K562 (cell line): ENCODE measurements around the gene CDNF.

Experiments
- ELK1 ChIP-seq: sonication (generic); formaldehyde crosslinking; IDR thresholded peaks from 2 replicates; pipeline ENCODE4 v1.8.1; 2022; ENCODE audit warnings: missing genetic modification reagents
- POLR2A ChIP-seq: fragments of 450-650 bp; conservative IDR thresholded peaks from 2 replicates; pipeline ENCODE4 v1.6.1; 2016
- SIN3B ChIP-seq: fragments of 450-650 bp; IDR thresholded peaks from 2 replicates; pipeline ENCODE4 v1.6.1; 2017; ENCODE audit warnings: low read depth, mild to moderate bottlenecking, moderate library complexity
- STAT6 ChIP-seq: sonication (generic); formaldehyde crosslinking; IDR thresholded peaks from 2 replicates; pipeline ENCODE4 v1.8.1; 2023; ENCODE audit warnings: mild to moderate bottlenecking, missing genetic modification reagents
- WHSC1 ChIP-seq: IDR thresholded peaks from one replicate; pipeline ENCODE4 v1.6.1; 2012; ENCODE audit warnings: low read length, control low read depth, inconsistent platforms

GRCh38 chr10:14798636-14799035 is 39.2 kb downstream of the CDNF start:
- TF ChIP-seq SIN3B (no peak), STAT6 (no peak), ELK1 (CRISPR knock-in tag) (no peak), WHSC1 (no peak), POLR2A (no peak)
